SU-DHL-6 (cell line): ENCODE data around the gene CCNL1.

Experiments used
- H2AFZ ChIP-seq: fragments of 200-600 bp; sonication (generic); 2 replicates; pipeline ENCODE4 v1.6.1; 2014; ENCODE audit warnings: low read depth, mild to moderate bottlenecking, moderate library complexity, mixed read lengths, antibody characterized with exemption, low read length; ENCODE audit not compliant: severe bottlenecking
- H3F3A ChIP-seq: fragments of 200-600 bp; shearing (Covaris generic); 2 replicates; pipeline ENCODE4 v1.6.0; 2016; ENCODE audit warnings: antibody characterized with exemption, mild to moderate bottlenecking; ENCODE audit not compliant: insufficient read depth
- H3K27ac ChIP-seq: fragments of 200-600 bp; sonication (generic); 2 replicates; pipeline ENCODE4 v1.5.1; 2016; ENCODE audit warnings: low read depth, mild to moderate bottlenecking, low read length, moderate library complexity, mixed read lengths
- H3K27me3 ChIP-seq: fragments of 200-600 bp; sonication (generic), shearing (Covaris generic); 2 replicates; pipeline ENCODE4 v1.6.0; 2014; ENCODE audit warnings: mild to moderate bottlenecking, low read length
- H3K36me3 ChIP-seq: fragments of 200-600 bp; sonication (generic); 2 replicates; pipeline ENCODE4 v1.6.1; 2014; ENCODE audit warnings: mild to moderate bottlenecking, low read length, mixed read lengths
- H3K4me2 ChIP-seq: fragments of 300-600, 200-600 bp; shearing (Covaris generic), sonication (generic); 2 replicates; pipeline ENCODE4 v1.6.0; 2014; ENCODE audit warnings: low read length, low read depth, mild to moderate bottlenecking; ENCODE audit not compliant: poor library complexity, severe bottlenecking
- H3K4me3 ChIP-seq: fragments of 200-600 bp; sonication (generic); 2 replicates; pipeline ENCODE4 v1.5.1; 2014; ENCODE audit warnings: antibody characterized with exemption, low read length, mild to moderate bottlenecking, mixed read lengths; ENCODE audit not compliant: insufficient read depth, poor library complexity, severe bottlenecking
- H3K79me2 ChIP-seq: fragments of 200-600 bp; sonication (generic); 2 replicates; pipeline ENCODE4 v1.6.1; 2014; ENCODE audit warnings: mild to moderate bottlenecking, low read length, moderate library complexity; ENCODE audit not compliant: insufficient read depth
- H3K9ac ChIP-seq: fragments of 200-600 bp; sonication (generic); 2 replicates; pipeline ENCODE4 v1.7.0; 2014; ENCODE audit warnings: mild to moderate bottlenecking, low read length
- H3K9me2 ChIP-seq: fragments of 200-600 bp; sonication (generic); replicated peaks from 2 replicates; pipeline ENCODE4 v1.6.1; 2014; ENCODE audit warnings: low read length; ENCODE audit not compliant: insufficient read depth
- H3K9me3 ChIP-seq: fragments of 200-600 bp; sonication (generic); 2 replicates; pipeline ENCODE4 v1.6.1; 2014; ENCODE audit warnings: low read length, mixed read lengths; ENCODE audit not compliant: insufficient read depth
- H4K20me1 ChIP-seq: fragments of 200-600 bp; sonication (generic); 2 replicates; pipeline ENCODE4 v1.6.1; 2014; ENCODE audit warnings: low read depth, mild to moderate bottlenecking, antibody characterized with exemption, low read length, moderate library complexity, mixed read lengths
- EZH2phosphoT487 ChIP-seq: fragments of 200-600 bp; sonication (generic), shearing (Covaris generic); conservative IDR thresholded peaks from 2 replicates; pipeline ENCODE4 v1.6.1; 2018; ENCODE audit warnings: mild to moderate bottlenecking, antibody characterized with exemption, low read length, moderate library complexity, mixed read lengths
- TF ChIP-seq, protein P1 (sequence below): fragments of 200-600 bp; sonication (generic); IDR thresholded peaks from one replicate; pipeline ENCODE4 v1.5.1; 2017; ENCODE audit warnings: antibody characterized with exemption, mild to moderate bottlenecking, low read length, moderate library complexity; ENCODE audit not compliant: insufficient read depth, poor library complexity, severe bottlenecking

The CCNL1 gene

DNA sequence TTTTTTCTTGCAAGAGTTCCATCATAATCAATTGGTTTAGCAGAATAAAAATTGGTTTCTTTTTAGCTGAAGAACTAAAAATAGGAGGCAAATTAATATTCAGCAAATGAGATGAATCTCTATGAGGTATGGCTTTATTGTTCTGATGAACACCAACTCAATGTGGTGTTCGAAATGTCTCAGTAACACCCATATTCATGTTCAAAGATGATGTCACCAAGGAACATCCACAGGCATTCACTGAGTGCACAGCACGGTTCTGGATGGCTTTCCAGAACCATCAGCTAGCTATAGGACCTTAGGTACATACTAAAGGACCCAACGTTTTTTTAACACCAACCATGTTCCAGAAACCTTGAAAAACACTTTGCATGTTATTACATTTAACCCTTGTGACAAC, 42.7 kb downstream of the CCNL1 start:
- no peaks in the 10 kb centered on the region for H3K9me3 ChIP-seq
- no peak for TF ChIP-seq EZH2phosphoT487
- TF ChIP-seq, protein P1, sequence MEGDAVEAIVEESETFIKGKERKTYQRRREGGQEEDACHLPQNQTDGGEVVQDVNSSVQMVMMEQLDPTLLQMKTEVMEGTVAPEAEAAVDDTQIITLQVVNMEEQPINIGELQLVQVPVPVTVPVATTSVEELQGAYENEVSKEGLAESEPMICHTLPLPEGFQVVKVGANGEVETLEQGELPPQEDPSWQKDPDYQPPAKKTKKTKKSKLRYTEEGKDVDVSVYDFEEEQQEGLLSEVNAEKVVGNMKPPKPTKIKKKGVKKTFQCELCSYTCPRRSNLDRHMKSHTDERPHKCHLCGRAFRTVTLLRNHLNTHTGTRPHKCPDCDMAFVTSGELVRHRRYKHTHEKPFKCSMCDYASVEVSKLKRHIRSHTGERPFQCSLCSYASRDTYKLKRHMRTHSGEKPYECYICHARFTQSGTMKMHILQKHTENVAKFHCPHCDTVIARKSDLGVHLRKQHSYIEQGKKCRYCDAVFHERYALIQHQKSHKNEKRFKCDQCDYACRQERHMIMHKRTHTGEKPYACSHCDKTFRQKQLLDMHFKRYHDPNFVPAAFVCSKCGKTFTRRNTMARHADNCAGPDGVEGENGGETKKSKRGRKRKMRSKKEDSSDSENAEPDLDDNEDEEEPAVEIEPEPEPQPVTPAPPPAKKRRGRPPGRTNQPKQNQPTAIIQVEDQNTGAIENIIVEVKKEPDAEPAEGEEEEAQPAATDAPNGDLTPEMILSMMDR = no peak

DNA sequence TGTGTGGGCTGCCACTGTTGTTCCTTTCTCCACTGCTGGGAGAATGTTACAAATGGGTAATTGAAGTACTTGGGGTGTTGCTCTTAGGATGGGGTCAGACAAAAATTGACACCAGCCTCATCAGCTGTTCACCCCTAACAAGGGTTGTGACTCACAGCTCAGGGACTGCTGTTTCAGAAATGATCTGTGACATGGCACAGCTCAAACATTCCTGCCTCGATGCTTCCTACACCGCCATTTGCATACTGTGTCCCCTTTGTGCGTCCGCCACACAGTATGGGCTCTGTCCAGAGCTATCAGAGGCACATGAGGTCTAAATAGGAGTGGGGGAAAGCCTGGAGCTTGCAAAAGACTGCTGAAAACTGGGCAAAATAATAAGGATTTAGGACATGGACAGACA, 43.9 kb downstream of the CCNL1 start:
- Histone ChIP-seq H3K9me3 (no peaks in the 10 kb centered on the region), H3K27ac (no peak overlapping the region), H3F3A (no peaks in the 10 kb centered on the region), H3K9me2 (no peaks in the 10 kb centered on the region), H4K20me1 (no peaks in the 10 kb centered on the region), H3K4me3 (no peak overlapping the region), H3K4me2 (no peak overlapping the region), H3K27me3 (no peaks in the 10 kb centered on the region), H3K36me3 (no peaks in the 10 kb centered on the region), H2AFZ (no peak overlapping the region), H3K79me2 (no peaks in the 10 kb centered on the region), H3K9ac (no peak overlapping the region)
- TF ChIP-seq, protein P1 = no peak
- no peak for TF ChIP-seq EZH2phosphoT487

More for the DNA sequence above, 42.7 kb downstream of the CCNL1 start:
- Histone ChIP-seq H3K4me3 (no peak overlapping the region), H3K27ac (no peak overlapping the region), H3K79me2 (no peaks in the 10 kb centered on the region), H3K27me3 (no peaks in the 10 kb centered on the region), H3K9me2 (no peaks in the 10 kb centered on the region), H4K20me1 (no peaks in the 10 kb centered on the region), H3K4me2 (no peak overlapping the region), H2AFZ (no peak overlapping the region), H3K36me3 (no peaks in the 10 kb centered on the region), H3F3A (no peaks in the 10 kb centered on the region), H3K9ac (no peak overlapping the region)

DNA sequence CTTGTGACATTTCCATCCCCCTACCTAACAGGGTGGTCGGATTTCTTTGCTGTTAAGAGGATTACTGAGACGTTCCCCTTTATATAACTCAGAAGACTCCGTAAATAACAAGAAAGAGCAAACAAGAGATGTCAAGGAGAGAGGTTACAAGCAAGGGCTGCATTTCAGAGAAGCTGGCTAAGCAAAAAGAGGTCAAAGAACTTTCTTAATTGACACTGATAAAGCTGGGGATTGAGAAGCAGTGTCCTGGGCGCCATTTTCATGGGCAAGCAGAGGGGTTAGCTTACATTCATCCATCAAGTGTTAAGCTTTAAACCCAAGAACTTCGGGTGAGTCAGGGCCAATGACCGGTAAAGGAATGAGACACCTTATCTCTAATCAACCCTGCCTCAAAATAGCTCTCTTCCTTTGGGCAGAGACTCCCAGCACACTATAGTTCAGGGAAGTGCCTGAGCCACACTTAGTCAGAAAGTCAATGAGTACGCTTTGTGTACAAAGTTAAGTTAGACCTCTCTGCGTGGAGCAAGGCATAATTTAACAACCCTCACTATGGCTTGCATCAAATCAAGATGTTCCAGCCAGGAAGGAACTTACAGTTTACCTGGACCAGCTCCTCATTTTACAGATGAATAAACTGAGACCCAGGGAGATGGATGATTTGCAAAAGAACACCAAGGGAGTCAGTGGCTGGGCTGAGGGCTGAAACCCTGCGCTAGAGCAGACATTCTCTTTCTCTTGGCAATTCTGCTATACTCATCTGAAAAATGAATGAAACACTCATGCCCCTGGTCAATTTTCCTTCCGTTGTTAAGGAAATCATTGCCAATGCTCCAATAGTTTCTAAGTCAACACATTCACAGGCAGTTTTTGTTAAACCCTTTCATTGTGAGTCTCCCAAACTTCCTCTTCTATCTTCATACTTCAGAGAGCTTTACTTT, 44.6 kb downstream of the CCNL1 start:
- no peak for TF ChIP-seq EZH2phosphoT487
- TF ChIP-seq, protein P1 = no peak
- Histone ChIP-seq H3F3A (no peaks in the 10 kb centered on the region), H3K27me3 (no peaks in the 10 kb centered on the region), H3K36me3 (no peaks in the 10 kb centered on the region), H3K4me2 (no peak overlapping the region), H3K27ac (no peak overlapping the region), H2AFZ (no peak overlapping the region), H4K20me1 (no peaks in the 10 kb centered on the region), H3K9ac (no peak overlapping the region), H3K79me2 (no peaks in the 10 kb centered on the region), H3K9me3 (no peaks in the 10 kb centered on the region), H3K4me3 (no peak overlapping the region), H3K9me2 (no peaks in the 10 kb centered on the region)
